B cell (primary cell): ENCODE results near the gene PARVB.

Experiments
- CTCF ChIP-seq: fragments of 200-600 bp; IDR thresholded peaks from one replicate; pipeline ENCODE4 v1.8.0; 2022; ENCODE audit warnings: antibody characterized with exemption, mild to moderate bottlenecking
- EZH2 ChIP-seq: IDR thresholded peaks from 2 replicates; pipeline ENCODE4 v1.6.1; 2012; ENCODE audit warnings: borderline replicate concordance, low read depth, mild to moderate bottlenecking, moderate library complexity, low read length; ENCODE audit not compliant: insufficient read depth, poor library complexity, severe bottlenecking

- TF ChIP-seq CTCF (no peak), EZH2 (no peak)
Measured at GRCh38 chr22:44206696-44207095, 182.6 kb downstream of the PARVB start.
